ENCODE results near the gene LRMDA. TPM values are rescaled to one million over a fixed set of nuclear protein-coding genes. Genes with fewer than 3 reads are reported as not detected.

Gene LRMDA
- total RNA-seq, 1 donor from 2014 or later, result 29.9 TPM

DNA sequence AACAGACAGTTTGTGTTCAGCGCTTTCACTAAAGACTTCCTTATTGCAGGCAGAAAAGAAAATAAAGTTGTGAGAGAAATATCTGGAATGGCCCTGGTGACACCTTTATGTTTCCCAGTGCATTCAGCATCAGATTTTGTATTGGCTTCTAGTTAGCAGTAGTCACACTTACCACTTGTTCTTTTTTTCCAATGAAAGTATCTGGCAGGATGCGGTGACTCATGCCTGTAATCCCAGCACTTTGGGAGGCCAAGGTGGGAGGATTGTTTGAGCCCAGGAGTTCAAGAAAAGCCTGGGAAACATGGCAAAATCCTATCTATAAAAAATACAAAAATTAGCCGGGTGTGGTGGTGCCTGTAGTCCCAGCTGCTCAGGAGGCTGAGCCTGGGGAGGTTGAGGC is 649.6 kb downstream of the LRMDA start:
- intact Hi-C loops (cut with DNase I), result no loop called here
- ATAC-seq, result no peak

DNA sequence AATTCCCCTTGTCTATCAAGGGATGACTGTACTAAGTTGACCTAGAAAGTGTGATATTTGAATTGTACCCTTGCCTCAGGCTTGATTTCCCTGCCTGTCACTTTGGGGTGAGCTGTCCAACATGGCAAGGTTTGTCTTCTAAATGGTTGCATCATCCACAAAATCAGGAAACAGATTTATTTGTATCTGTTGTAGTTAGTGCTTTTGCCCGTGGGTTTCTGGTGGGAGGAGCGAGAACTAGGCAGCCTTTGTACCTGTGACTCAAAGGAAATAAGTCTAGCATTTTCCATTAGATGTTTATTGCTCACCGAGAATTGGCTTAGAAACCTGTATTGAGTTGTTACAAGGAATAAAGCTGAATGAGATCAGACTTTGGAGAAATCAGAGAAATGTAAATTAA is 650.8 kb downstream of the LRMDA start:
- DNase-seq, result no peak
- Histone ChIP-seq H3K4me3 (no peak overlapping the region), H3K27ac (no peak overlapping the region), H3K9me3 (no peaks in the 10 kb centered on the region), H3K36me3 (no peaks in the 10 kb centered on the region), H3K27me3 (ENCODE audit: low read depth) (no peaks in the 10 kb centered on the region), H3K4me1 (peaks cover 5% of the 10 kb centered on the region)
- TF ChIP-seq, protein P1, sequence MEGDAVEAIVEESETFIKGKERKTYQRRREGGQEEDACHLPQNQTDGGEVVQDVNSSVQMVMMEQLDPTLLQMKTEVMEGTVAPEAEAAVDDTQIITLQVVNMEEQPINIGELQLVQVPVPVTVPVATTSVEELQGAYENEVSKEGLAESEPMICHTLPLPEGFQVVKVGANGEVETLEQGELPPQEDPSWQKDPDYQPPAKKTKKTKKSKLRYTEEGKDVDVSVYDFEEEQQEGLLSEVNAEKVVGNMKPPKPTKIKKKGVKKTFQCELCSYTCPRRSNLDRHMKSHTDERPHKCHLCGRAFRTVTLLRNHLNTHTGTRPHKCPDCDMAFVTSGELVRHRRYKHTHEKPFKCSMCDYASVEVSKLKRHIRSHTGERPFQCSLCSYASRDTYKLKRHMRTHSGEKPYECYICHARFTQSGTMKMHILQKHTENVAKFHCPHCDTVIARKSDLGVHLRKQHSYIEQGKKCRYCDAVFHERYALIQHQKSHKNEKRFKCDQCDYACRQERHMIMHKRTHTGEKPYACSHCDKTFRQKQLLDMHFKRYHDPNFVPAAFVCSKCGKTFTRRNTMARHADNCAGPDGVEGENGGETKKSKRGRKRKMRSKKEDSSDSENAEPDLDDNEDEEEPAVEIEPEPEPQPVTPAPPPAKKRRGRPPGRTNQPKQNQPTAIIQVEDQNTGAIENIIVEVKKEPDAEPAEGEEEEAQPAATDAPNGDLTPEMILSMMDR (IDR thresholded peaks at IDR 0.05), result no peak
- intact Hi-C loops (cut with DNase I), result no loop called here
- no peak for ATAC-seq

More for the DNA sequence above, 649.6 kb downstream of the LRMDA start:
- Histone ChIP-seq H3K36me3 (no peaks in the 10 kb centered on the region), H3K27ac (no peak overlapping the region), H3K4me1 (no peaks in the 10 kb centered on the region), H3K4me3 (no peak overlapping the region), H3K9me3 (no peaks in the 10 kb centered on the region), H3K27me3 (ENCODE audit: low read depth) (no peaks in the 10 kb centered on the region)
- TF ChIP-seq, protein P1 (IDR thresholded peaks at IDR 0.05), result no peak
- no peak for DNase-seq

DNA sequence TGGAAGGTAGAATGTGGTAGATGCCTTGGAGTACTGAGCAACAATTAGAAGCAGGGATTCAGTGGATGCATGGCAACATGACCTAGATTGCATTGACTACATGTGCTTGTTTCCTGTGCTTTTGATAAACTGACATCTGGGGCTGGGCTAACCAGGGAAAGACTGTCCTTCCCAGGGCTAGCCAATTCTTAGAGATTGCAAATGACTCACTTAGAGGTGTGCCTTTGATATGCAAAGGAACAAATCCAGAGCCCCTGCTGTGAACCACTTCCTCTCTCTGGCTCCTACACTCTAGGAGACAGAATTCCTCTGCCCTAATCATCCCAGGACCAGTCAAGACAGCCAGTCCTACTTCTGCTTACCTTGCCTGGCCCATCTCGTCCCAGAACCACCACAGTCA is 651.5 kb downstream of the LRMDA start:
- peaks cover 5% of the 10 kb centered on the region for H3K4me1 ChIP-seq
- no peaks in the 10 kb centered on the region for H3K9me3 ChIP-seq
- intact Hi-C loops (cut with DNase I), result no loop called here
- no peak for DNase-seq
- no peaks in the 10 kb centered on the region for H3K27me3 ChIP-seq (ENCODE audit: low read depth)
- no peak overlapping the region for H3K4me3 ChIP-seq
- ATAC-seq, result no peak
- no peak overlapping the region for H3K27ac ChIP-seq
- TF ChIP-seq, protein P1 (IDR thresholded peaks at IDR 0.05), result no peak
- no peaks in the 10 kb centered on the region for H3K36me3 ChIP-seq

DNA sequence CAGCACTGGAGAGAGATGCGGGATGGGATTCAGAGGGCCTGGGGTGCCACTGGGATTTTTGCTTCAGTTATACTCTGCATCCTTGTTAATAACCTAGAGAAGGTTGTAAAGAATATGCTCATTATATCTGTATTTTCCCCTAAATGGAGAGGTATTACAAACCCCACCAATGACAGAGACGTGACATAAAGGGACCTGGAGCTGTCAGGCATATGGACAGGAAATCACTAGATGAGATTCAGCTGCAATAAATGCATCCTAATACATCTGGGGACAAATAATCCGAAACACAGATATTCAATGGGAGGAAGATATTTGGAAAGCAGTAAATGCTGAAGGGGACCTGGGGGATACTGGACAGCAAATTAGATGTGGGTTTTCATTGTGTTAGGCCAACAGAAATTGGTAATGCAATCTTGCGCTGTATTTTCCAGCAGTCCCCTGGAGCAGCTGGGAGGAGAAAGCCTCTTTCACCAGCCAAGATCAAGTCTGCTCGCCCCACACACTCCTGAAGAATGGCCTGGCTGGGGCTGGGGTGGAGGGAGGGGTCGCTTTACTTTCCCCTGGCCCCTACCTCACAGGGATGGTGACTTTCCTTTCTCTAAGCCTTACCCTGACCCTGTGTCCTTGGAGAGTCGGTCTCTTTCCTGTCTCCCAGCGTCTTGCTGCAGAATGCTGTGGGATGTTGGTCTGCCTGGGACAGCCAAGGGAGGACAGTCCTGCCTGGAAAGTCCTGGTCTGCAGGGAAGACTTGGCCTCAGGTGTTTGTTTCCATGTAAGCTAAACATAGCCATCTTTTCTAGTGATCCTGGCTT is 653.8 kb downstream of the LRMDA start:
- no peak overlapping the region for H3K4me3 ChIP-seq
- H3K9me3 ChIP-seq, result no peaks in the 10 kb centered on the region
- no peaks in the 10 kb centered on the region for H3K27me3 ChIP-seq (ENCODE audit: low read depth)
- intact Hi-C loops (cut with DNase I), result no loop called here
- ATAC-seq (no peak), DNase-seq (no peak)
- TF ChIP-seq, protein P1 (IDR thresholded peaks at IDR 0.05), result no peak
- no peaks in the 10 kb centered on the region for H3K36me3 ChIP-seq
- no peak overlapping the region for H3K27ac ChIP-seq
- peaks cover 5% of the 10 kb centered on the region for H3K4me1 ChIP-seq

DNA sequence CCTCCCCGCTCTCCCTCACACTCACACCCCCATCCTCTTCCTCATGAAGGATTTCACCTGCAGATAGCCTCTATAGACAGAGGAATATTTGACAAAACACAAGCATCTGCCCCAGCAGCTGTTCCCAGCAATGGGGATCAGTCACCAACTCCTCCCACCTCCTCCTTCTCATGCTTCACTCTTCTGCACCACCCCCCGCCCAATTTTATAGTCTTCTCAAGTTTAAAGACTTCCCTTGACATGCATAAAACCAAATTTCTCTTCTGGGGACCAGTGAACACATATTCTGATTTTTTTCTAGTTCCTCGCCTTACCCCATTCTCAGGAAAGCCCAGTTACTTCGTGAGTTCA is 654.4 kb downstream of the LRMDA start:
- ATAC-seq (no peak), DNase-seq (no peak)
- Histone ChIP-seq H3K36me3 (no peaks in the 10 kb centered on the region), H3K9me3 (no peaks in the 10 kb centered on the region), H3K27ac (no peak overlapping the region), H3K4me1 (peaks cover 5% of the 10 kb centered on the region), H3K4me3 (no peak overlapping the region), H3K27me3 (ENCODE audit: low read depth) (no peaks in the 10 kb centered on the region)
- intact Hi-C loops (cut with DNase I), result no loop called here
- TF ChIP-seq, protein P1 (IDR thresholded peaks at IDR 0.05), result no peak
